Fibroblast of skin of right biceps (primary cell): ENCODE measurements around the gene USP49.

Experiments used
- DNase-seq: peaks from one replicate; pipeline ENCODE4 v3.0.0-alpha.2; 2013

The USP49 gene

DNA sequence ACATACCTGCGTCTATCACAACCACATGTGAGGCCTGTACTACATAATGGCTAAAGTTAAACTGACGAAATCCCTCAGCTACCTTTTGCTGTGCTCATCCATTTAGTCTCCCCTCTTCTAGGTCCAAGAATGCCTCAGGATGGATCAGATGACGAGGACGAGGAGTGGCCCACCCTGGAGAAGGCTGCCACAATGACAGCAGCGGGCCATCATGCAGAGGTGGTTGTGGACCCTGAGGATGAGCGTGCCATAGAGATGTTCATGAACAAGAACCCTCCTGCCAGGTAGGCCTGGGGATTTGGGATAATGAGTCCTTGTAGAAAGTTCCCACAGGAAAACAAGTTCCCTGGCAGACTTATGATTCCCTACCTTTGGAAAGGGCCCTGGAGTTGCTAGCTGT lies 32.1 kb upstream of the USP49 start:
- no peak for DNase-seq

DNA sequence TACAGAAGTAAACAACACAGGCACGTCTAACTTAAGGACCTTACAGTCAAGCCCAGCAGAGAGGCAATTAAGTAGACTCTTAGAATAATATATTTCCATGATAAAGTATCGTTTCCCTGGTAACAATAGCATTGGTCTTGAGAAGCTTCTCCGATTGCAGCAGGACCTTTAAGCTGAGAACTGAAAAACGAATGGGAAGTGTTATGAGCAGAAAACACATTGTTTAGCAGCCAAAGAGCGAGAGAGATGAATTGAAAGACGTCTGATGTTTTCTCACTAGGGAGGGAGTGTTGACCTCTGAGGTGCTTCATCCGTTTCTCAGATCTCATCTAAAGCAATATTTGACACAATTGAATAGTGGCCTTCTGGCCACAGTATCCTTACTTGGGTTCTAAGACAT lies 27.0 kb upstream of the USP49 start:
- DNase-seq, result no peak

DNA sequence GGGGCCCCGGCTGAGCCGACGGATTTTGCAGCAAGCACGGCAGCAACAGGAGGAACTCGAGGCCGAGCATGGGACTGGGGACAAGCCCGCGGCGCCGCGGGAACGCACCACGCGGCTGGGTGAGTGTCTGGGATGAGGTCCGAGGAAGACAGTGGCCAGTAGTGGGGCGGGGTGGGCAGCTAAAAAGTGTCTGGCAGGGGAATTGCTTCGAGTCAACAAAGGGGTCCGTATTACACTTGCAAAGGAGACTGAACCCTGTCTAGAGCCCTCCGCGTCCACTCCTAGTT lies 26.5 kb upstream of the USP49 start:
- no peak for DNase-seq

DNA sequence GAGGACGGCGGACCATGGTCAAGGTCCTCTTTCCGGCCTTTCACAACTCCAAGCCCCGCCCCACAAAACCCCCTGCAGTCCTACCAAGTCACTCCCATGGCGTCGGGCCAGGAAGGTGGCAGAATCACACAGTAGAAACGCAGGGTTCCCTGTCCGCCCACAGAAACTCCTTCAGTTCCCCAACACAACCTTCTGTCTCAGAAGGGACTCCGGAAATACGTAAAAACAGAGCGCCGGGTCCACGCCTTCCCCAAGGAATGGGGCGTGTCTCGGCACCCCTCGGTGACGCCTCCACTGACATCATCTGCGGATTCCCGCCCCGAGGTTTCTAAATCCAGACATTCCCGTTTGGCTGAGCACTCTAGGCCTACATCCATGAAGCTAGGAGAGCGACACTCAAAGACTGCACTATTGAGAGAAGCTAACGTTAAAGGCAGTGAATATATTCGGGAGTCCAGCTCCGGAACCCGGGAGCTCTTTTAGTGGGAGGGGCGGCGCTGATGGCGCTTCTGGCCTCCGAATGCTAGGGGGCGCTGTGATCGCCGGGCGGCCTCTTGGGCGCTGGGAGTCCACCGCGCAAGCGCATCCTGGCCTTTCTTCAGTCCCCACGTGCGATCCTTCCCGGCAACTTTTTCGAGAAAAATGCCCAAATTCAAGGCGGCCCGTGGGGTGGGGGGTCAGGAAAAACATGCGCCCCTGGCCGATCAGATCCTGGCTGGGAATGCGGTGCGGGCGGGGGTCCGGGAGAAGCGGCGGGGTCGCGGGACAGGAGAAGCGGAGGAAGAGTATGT lies 25.9 kb upstream of the USP49 start, which contains the start of the genes BYSL and MED20:
BYSL (plus strand) TSS at position 579 of the 791 bp plus-strand sequence; CDS start at position 643, 64 bp downstream.
MED20 (minus strand) TSS at position 219 of the 791 bp plus-strand sequence; CDS start at position 98, 121 bp downstream.
- peak; percentile 95 for DNase-seq

DNA sequence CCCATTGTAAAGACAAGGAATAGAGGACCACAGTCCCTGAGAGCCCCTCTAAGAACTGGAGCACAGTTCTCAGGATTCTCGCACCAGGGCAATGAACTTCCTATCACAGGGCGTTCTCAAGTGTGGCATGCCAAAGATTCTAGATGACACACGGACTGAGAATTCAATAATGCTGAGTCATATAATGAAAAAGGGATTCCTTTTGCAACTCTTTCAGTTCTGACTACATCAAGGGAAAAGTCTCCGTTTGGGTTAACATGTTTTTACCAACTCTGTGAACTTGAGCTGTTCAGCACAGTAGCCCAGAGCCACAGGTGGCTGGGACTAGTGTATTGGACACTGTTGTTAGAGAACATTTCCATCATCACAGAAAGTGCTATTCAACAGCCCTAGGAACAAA lies 22.4 kb upstream of the USP49 start:
- peak; percentile 96 for DNase-seq

DNA sequence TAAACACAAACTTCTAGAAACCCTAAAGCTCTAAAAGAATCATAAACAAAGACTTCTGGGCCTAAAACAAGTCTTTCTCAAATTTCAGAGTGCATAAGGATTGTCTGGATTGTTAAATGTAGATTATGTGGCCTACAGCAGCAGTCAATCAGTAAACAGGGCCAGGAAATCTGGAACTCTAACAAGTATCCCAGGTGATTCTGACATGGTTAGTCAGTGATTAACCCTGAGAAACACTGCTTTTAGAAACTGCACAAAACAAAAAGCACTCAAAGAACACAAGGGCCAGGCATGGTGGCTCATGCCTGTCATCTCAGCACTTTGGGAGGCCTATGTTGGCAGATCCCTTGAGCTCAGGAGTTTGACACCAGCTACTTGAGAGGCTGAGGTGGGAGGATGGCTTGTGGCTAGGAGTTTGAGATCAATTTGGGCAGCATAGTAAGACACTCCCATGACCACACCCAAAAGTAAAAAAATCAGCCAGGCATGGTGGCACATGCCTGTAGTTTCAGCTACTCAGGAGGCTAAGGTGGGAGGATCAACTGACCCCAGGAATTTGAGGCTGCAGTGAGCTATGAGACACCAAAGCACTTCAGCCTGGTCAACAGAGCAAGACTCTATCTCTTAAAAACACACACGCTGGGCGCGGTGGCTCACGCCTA lies 19.8 kb upstream of the USP49 start:
- DNase-seq, result no peak

DNA sequence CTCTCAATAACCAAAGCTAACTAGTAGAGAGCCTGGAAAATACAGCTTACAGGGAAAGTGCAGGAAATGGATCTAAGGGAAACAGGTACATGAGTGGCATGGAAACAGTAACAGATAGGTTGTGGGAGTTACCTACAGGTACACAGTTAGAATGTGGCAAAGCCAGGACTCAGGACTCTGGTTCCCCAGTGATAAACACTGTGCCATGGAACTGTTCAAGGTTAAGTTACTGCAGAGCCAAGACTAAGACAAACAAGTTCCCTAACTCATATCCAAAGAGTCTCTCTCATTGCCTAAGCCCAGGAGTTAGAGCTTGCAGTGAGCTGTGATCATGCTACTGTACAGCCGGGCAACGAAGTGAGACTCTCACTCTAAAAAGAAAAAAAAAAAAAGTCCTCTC lies 19.2 kb upstream of the USP49 start:
- DNase-seq, result no peak

DNA sequence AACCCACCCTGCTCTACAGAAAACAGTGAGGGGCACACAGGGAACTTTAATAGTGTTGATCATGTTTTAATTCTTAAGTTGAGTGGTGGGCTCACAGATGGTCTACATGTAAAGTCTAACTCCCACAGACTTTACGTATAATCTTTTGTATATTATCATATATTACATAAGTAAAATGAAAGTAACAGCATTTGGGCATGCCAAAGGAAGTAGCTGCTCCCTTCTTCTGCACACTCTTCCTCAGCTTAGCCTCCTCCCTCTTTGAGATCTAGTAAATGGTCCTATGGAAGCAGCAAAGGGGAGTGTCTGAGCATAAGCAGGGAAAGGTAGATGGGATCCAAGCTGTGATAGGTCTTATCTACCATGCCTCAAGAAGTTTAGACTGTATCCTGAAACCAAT lies 14.6 kb upstream of the USP49 start:
- no peak for DNase-seq

DNA sequence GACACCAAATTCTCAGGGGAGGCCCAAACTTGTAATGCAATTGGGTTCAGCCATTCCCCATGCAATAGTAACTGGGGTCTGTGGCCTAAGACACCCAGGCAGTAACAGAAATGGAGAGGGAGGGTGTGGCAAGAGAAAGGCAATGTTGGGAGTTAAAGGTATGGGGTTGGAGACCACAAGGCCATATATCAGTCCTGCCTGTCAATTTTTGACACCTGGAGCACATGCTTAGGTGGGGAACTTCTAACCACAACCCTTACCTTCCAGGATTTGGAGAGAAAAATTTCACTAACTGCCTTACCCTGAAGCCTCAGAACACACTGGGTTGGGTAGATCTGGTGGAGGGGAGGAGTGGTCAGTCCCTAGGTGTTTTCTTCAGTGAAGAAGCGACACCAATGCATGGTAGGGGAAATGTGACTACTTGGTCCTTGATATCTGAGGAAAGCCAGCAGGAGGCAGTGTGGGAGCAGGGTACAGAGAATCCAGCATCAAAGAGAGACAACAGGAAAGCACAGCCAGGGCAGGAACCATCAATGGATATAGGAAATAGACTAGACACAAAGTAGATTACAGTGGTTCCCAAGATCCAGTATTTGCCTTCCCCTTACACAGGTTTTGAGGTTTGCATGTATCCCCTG lies 6.8 kb upstream of the USP49 start:
- DNase-seq, result peak; percentile 30

DNA sequence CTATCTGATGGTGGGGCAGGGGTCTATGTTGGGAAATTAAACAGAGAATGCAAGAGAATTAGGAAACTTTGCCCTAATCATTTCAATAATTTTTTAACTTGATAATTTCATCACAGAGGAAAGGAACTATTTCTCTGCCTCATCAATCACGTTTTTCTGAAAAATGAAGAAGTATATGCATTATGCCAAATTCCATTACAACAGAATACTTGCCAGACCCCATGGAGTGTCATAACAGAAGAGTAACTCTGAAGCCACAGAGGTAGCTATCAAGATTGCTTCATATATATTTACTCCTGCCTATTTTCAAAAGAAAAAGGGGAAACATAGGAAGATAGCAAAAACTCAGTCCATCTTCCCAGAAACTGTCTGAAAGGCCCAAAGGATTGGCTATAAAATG lies 5.7 kb upstream of the USP49 start:
- DNase-seq, result no peak

DNA sequence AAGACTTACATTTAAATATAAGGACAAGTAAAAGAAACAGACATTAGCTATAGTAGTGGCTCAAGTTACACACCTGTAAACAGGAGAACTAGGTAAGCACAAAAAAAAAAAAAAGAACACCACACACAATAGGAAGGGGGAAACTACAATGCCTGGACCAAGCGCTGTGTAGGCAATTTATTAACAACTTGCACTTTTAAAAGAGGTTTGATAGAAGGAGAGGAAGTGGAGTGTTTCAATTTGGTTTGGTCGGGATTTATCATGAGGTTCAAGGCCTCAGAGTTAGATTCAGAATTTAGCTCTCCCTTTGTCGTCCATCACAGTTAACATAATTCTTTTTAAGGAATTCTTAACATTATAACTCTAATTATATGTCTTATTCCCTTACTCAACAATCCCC lies 1.1 kb upstream of the USP49 start:
- DNase-seq, result no peak

DNA sequence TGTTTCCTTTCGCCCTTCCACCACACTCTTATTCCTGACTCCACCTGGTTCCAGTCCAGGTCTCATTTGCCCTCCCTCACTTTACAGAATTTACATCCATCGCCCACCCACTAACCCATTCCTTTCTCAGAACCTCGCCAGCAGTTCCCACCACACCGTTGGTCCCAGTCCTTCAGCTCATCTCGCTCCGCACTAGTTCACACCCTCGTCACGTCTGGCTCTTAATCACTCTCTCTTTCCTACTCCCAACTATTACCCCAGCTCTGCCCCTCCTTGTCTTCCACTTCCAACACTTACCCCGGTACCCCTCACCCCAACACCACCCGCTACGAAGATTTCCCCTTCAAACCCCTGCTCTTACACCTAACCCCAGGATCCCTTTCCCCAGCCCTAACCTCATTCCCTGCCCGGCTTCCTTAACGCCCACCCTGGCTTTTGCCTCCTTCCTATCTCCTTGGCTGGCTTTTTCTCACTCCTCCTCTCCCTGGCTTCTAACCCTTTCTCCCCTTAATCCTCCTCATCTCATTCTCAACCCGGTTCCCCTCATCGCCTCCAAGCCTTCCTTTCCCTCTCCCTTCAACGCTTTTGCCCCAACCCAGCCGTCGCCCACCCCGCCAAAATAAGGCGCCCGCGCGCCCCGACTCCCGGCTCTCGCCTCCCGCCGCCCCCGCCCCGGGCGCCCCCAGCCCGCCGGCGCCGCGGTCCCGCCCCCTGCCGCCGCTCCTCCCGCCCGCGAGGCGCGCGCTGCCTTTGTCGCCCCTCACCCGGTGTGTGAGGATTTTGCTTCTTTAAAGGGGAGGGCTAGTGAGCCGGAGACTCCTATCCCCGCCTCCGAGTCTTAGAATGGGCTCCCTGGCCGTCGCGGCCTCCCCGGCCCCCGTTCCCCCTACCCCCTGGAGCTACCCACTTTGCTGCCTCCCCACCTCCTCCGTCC lies 542 bp downstream of the USP49 start:
- no peak for DNase-seq

DNA sequence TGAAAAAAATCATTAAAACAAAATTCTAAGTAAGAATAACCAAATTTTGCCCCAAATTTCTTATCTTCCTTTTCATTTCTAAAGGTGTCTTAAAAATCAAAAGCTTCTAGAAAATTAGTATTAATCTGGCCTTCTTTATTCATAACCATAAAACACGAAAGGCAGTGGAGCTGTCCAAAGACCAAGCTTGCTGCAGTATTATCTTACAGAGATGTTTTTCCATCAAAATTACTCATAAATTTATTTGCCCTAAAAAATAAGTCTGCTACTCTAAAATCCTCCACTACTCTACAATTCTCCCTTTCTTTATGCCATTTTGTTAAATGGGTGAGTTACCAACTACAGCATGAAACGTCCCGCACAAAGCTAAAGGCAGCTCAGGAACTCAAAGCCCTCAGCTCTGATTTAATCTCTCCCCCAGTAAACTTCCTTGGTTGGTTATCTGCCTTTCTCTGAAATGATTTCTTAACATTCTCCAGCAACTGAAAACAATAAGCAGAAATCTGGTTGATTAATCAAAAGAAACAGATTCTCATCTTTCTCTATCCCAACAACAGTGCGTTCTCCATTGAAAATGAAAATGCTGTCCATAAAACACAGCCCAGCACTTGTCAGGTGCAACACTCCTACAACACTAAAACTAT lies 2.1 kb downstream of the USP49 start:
- DNase-seq, result no peak

DNA sequence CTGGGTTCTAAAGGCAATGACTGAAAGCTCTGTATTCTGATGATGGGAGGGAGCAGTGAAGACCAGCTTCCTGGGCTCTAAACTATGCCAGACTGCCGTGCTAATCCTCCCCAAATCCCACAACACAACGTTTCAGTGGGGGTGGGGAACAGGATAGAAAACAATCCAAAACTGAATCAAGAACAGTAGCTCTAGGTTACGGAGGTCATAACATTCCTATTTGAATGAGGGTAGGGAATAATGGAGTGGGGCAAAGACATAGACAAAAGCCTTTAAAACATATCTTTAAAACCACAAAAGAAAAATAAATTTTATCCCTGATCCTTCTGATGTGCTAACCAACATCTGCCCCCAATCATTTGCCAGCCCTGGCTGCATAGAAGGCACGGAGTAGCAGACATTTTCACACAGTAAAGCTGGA lies 7.8 kb downstream of the USP49 start:
- peak; percentile 25 for DNase-seq

DNA sequence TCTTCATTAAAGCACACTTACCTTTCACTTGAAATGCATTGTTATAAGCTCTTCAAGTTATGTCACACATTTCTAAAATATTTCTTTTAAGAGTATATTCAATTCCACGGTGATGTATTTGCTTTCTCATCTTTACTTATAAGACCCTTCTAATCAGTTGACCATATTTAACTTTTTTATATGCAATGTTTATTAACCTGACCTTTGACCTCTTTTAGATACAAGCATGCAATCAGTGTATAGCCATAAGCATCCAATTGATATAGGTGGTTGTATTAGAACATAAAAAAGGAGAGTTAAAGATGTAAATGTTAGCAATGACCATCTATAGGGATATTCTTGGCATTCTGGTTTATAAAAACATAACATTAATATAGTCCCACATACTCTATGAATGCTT lies 9.2 kb downstream of the USP49 start:
- DNase-seq, result no peak

DNA sequence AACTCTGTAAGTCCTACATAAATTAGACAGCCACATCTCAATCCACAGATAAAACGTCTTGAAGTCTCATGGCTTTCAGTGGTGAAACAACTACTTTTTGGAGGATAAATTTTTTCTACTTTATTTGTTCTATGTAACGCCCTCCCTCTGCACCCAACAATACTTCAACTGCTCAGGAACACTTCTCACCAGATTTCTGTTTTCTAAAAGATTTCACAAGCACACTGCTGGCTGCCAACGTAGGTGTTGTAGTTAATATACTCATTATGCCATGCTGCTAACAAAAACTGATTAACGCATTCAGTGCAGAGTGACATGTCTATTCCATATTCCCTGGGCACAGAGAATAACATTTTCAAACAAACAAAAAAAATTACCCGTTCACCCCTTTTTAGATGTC lies 10.2 kb downstream of the USP49 start:
- DNase-seq, result no peak

DNA sequence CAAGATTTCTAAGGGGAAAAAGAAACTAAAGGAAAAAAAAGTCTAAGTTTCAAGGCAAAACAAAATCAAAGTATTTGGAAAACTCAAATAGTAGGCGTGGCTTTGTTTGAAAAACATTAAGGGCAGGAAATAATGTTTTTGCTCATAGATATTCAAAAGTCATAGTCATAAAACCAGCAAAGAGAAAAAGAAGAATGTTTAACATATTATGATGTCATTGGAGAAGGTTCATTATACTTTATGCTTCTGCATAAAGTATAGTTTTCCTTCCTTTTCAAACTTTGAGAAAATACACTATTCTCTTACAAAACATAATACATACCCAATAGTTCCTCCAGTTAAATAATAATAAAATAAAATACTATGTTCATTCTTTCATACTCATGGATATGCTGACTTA lies 13.7 kb downstream of the USP49 start:
- DNase-seq, result no peak

DNA sequence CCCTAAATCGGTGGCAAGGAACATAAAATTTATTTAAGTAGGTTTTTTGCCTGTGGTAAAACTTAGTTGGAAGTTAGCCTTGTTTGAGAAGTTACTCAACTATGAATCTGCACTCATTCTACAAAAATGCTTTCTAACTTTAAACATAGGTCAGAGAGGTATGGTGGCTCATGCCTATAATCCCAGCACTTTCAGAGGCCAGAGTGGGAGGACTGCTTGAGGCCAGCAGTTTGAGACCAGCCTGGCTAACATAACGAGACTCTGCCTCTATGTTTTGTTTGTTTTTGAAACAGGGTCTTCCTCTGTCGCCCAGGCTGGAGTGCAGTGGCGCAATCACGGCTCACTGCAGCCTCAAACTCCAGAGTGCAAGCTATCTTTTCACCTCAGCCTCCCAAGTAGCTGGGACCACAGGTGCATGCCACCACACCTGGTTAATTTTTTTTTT lies 16.2 kb downstream of the USP49 start:
- peak; percentile 56 for DNase-seq

DNA sequence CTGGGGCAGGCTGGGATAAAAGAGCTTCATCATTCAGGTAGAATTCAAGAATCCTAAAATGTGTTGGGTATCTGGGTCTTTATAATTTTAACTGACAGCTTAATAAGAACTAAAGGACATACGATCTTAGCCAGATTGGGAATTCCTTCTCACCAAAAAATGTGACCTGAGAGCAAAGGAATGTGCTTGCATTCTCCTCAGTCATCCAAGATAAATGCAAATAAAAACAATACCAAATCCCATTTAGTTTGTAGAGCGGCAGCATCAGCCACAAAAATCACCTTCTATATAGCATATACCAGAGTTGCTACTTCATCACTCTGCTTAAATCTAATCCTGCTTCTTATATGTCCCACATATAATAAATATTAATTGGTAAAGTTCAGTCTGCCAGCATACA lies 16.9 kb downstream of the USP49 start:
- peak; percentile 66 for DNase-seq

DNA sequence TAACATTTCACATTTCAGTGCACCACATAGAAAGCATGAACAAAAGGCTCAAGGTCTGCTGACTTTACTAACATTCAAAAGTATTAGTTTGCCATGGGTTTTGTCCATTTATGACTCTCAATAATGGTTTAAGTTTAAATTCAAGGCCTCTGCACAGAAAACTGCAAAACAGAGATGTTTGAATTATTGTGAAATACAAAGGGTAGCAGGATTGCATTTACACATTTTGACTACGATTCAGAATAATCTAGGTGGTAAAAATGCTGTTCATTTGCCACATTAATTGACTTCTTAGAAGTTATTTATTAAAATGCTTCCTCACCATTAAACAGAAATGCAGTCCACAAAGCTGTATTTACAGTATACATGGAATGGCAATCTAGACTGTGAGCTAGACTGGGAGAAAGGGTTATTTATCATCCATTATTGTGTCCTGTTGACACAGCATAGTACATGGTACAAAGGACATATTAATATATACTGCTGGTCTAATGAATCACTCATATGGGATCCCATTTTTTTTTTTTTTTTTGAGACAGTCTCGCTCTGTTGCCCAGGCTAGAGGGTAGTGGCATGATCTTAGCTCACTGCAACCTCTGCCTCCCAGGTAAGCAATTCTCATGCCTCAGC lies 18.0 kb downstream of the USP49 start:
- no peak for DNase-seq

DNA sequence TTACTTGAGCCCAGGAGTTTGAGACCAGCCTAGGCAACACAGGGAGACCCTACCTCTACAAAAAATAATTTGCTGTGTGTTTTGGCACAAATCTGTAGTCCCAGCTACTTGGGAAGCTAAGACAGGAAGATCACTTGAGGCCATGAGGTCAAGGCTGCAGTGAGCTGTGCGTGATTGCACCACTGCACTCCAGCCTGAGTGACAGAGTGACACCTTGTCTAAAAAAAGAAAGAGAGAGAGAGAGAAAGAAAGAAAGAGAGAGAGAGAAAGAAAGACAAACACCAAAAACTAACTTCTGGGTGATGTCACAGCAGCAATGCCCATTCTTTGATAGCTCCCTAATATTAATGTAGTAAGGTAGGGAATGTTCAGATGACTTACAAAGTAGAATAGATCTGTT lies 20.4 kb downstream of the USP49 start:
- DNase-seq, result no peak

DNA sequence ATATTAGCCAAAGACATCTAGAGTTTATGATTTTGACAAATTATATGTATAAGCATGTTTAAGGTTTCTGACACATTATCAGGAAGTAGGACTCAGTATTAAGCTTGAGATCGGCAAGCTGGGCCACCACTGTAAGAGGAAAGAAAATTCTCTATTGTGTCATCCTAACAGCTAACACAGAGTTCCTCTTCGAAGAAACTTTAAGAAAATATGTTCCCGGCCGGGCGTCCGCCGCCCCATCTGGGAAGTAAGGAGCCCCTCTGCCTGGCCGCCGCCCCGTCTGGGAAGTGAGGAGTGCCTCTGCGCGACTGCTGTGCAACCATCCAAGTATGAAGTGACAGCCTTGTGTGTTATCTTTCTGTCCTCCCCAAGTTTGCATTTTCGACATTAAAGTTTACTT lies 23.0 kb downstream of the USP49 start:
- DNase-seq, result no peak
